ENCODE measurements around the gene ACKR3.

DNA sequence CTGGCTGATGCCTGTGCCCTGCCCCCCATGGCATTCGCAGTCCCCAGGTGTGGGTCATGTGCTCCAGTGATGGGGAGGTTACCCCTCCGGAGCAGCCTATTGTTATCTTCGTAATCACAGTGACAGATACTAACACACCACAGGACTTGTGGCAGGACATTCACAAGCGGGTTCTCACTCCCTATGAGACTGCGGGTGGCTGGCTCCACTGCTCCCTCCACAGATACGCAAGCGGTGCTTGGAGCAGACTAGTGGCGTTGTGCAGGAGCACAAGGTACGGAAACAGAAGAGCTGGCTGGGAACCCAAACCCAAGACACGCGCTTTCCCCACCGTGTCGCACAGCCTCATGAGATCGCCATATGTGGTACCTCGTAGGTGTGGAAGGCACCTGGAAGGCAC, 52.2 kb downstream of the ACKR3 start:
- TF ChIP-seq, protein P1, sequence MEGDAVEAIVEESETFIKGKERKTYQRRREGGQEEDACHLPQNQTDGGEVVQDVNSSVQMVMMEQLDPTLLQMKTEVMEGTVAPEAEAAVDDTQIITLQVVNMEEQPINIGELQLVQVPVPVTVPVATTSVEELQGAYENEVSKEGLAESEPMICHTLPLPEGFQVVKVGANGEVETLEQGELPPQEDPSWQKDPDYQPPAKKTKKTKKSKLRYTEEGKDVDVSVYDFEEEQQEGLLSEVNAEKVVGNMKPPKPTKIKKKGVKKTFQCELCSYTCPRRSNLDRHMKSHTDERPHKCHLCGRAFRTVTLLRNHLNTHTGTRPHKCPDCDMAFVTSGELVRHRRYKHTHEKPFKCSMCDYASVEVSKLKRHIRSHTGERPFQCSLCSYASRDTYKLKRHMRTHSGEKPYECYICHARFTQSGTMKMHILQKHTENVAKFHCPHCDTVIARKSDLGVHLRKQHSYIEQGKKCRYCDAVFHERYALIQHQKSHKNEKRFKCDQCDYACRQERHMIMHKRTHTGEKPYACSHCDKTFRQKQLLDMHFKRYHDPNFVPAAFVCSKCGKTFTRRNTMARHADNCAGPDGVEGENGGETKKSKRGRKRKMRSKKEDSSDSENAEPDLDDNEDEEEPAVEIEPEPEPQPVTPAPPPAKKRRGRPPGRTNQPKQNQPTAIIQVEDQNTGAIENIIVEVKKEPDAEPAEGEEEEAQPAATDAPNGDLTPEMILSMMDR (IDR thresholded peaks at IDR 0.05): no peak
- no peak for TF ChIP-seq POLR2A (IDR thresholded peaks at IDR 0.05)
